HepG2 (cell line): ENCODE results near the gene LST1. TPM values are rescaled to one million over a fixed set of nuclear protein-coding genes. Genes with fewer than 3 reads are reported as not detected.

Experiments
- ATF1 ChIP-seq: IDR thresholded peaks from 2 replicates; pipeline ENCODE4 v1.6.1; 2016; ENCODE audit warnings: mild to moderate bottlenecking, control low read depth
- FOXJ3 ChIP-seq: sonication (generic); formaldehyde crosslinking; IDR thresholded peaks from 2 replicates; pipeline ENCODE4 v1.4.0; 2020; ENCODE audit warnings: missing genetic modification reagents, mild to moderate bottlenecking, borderline replicate concordance
- HDAC1 ChIP-seq: sonication (generic); formaldehyde crosslinking; IDR thresholded peaks from 2 replicates; pipeline ENCODE4 v1.5.1; 2020; ENCODE audit warnings: mild to moderate bottlenecking, missing genetic modification reagents
- IKZF5 ChIP-seq: IDR thresholded peaks from 2 replicates; pipeline ENCODE4 v1.6.1; 2018; ENCODE audit warnings: missing genetic modification reagents, mild to moderate bottlenecking, missing compliant biosample characterization
- KAT7 ChIP-seq: IDR thresholded peaks from 2 replicates; pipeline ENCODE4 v1.6.1; 2018; ENCODE audit warnings: borderline replicate concordance, missing compliant biosample characterization
- KLF13 ChIP-seq: sonication (generic); formaldehyde crosslinking; IDR thresholded peaks from 2 replicates; pipeline ENCODE4 v1.4.0; 2020; ENCODE audit warnings: mild to moderate bottlenecking, missing genetic modification reagents
- NFATC3 ChIP-seq: sonication (generic); formaldehyde crosslinking; IDR thresholded peaks from 2 replicates; pipeline ENCODE4 v1.5.1; 2020; ENCODE audit warnings: mild to moderate bottlenecking, missing genetic modification reagents
- NR2F6 ChIP-seq, 2 experiments: IDR thresholded peaks; 2 replicates each; pipeline ENCODE4 v1.6.1; 2016; ENCODE audit warnings: antibody characterized with exemption in 1 of 2, mild to moderate bottlenecking in 1 of 2
- POLR2A ChIP-seq, 2 experiments: IDR thresholded peaks; 2 replicates each; pipeline ENCODE4 v1.6.1; 2011; ENCODE audit warnings: low read depth in 2 of 2, low read length in 2 of 2, mild to moderate bottlenecking in 1 of 2, moderate library complexity in 1 of 2; ENCODE audit not compliant: insufficient read depth in 1 of 2
- POLR2AphosphoS5 ChIP-seq: IDR thresholded peaks from 2 replicates; pipeline ENCODE4 v1.6.1; 2012; ENCODE audit warnings: low read depth, low read length
- RARG ChIP-seq: sonication (generic); formaldehyde crosslinking; IDR thresholded peaks from 2 replicates; pipeline ENCODE4 v1.4.0; 2020; ENCODE audit warnings: low read depth, mild to moderate bottlenecking, missing genetic modification reagents
- SALL1 ChIP-seq: sonication (generic); formaldehyde crosslinking; IDR thresholded peaks from 2 replicates; pipeline ENCODE4 v1.8.0; 2022; ENCODE audit warnings: mild to moderate bottlenecking, missing genetic modification reagents
- SIX1 ChIP-seq: sonication (generic); formaldehyde crosslinking; IDR thresholded peaks from 2 replicates; pipeline ENCODE4 v1.4.0; 2020; ENCODE audit warnings: missing genetic modification reagents, borderline replicate concordance
- TBL1XR1 ChIP-seq: fragments of 150-350 bp; IDR thresholded peaks from 2 replicates; pipeline ENCODE4 v1.6.1; 2014; ENCODE audit warnings: borderline replicate concordance, low read length; ENCODE audit not compliant: partially characterized antibody
- TEF ChIP-seq: sonication (generic); formaldehyde crosslinking; IDR thresholded peaks from 2 replicates; pipeline ENCODE4 v1.5.0; 2020; ENCODE audit warnings: missing genetic modification reagents
- YEATS2 ChIP-seq: sonication (generic); formaldehyde crosslinking; IDR thresholded peaks from 2 replicates; pipeline ENCODE4 v1.4.0; 2020; ENCODE audit warnings: missing genetic modification reagents, borderline replicate concordance
- YEATS4 ChIP-seq: sonication (generic); formaldehyde crosslinking; IDR thresholded peaks from 2 replicates; pipeline ENCODE4 v1.4.0; 2020; ENCODE audit warnings: missing genetic modification reagents, borderline replicate concordance
- ZKSCAN5 ChIP-seq: sonication (generic); formaldehyde crosslinking; IDR thresholded peaks from 2 replicates; pipeline ENCODE4 v1.5.1; 2020; ENCODE audit warnings: mild to moderate bottlenecking, missing genetic modification reagents
- ZNF430 ChIP-seq: sonication (generic); formaldehyde crosslinking; IDR thresholded peaks from 2 replicates; pipeline ENCODE4 v1.9.0; 2021; ENCODE audit warnings: mild to moderate bottlenecking, missing genetic modification reagents
- ZNF484 ChIP-seq: sonication (generic); formaldehyde crosslinking; IDR thresholded peaks from 2 replicates; pipeline ENCODE4 v1.5.1; 2020; ENCODE audit warnings: mild to moderate bottlenecking, low read depth, missing genetic modification reagents, borderline replicate concordance
- ZNF580 ChIP-seq: IDR thresholded peaks from 2 replicates; pipeline ENCODE4 v1.6.1; 2016; ENCODE audit warnings: low read depth, borderline replicate concordance
- ZNF615 ChIP-seq: sonication (generic); formaldehyde crosslinking; IDR thresholded peaks from 2 replicates; pipeline ENCODE4 v1.5.0; 2020; ENCODE audit warnings: mild to moderate bottlenecking, missing genetic modification reagents, borderline replicate concordance
- ZNF639 ChIP-seq: conservative IDR thresholded peaks from 2 replicates; pipeline ENCODE4 v1.6.1; 2018; ENCODE audit warnings: missing genetic modification reagents
- ZNF660 ChIP-seq: sonication (generic); formaldehyde crosslinking; IDR thresholded peaks from 2 replicates; pipeline ENCODE4 v1.5.1; 2020; ENCODE audit warnings: mild to moderate bottlenecking, low read depth, missing genetic modification reagents, borderline replicate concordance
- ZNF777 ChIP-seq: sonication (generic); formaldehyde crosslinking; IDR thresholded peaks from 2 replicates; pipeline ENCODE4 v1.4.0; 2020; ENCODE audit warnings: missing genetic modification reagents
- ZNF800 ChIP-seq: sonication (generic); formaldehyde crosslinking; IDR thresholded peaks from 2 replicates; pipeline ENCODE4 v1.4.0; 2020; ENCODE audit warnings: missing genetic modification reagents
- polyA plus RNA-seq, 8 experiments: library from polyadenylated mRNA; depleted of rRNA in 3 of 8; stranded (reverse) in 7 of 8; unstranded in 1 of 8; fragments of >200 nt; fragmentation: Illumina TruSeq in 4 of 8; extraction: Trizol in 4 of 8; gene quantifications; 2 replicates each; pipeline versions ENCODE4 v1.2.1 to v1.2.3, GENCODE V29; 2011 to 2016; ENCODE audit warnings: low read depth in 4 of 8, missing spikeins in 1 of 8, mixed read lengths in 1 of 8; ENCODE audit not compliant: insufficient read depth in 1 of 8
- total RNA-seq, 5 experiments: library from RNA; depleted of rRNA; stranded (reverse); fragments of >200 nt; fragmentation: Illumina TruSeq; extraction: Trizol; gene quantifications; 2 replicates each; pipeline ENCODE4 v1.2.3, GENCODE V29; 2016; ENCODE audit warnings: low read depth in 1 of 5

Gene LST1
- total and polyA plus RNA-seq, 2 of the 13 experiments (the other 11 are each of a cell fraction or from before 2014, with no cell fraction given): not detected

- TF ChIP-seq ZNF800 (CRISPR knock-in tag) (no peak), ZNF484 (CRISPR knock-in tag) (no peak), ZNF615 (no peak), KAT7 (CRISPR knock-in tag) (no peak; the same call in 1 of the 2 replicates), POLR2A (IDR thresholded peaks at IDR 0.05; ENCODE audit: insufficient read depth in 1 of 2, low read depth in 2 of 2, low read length in 2 of 2) (0 out of 4 replicates have a peak, but pooled peaks of 1 of the 2 experiments have one; percentile 24), ZNF430 (CRISPR knock-in tag) (no peak), TEF (no peak), TBL1XR1 (peak; percentile 39), FOXJ3 (no peak), ZNF777 (CRISPR knock-in tag) (no peak), YEATS2 (CRISPR knock-in tag) (peak; percentile 38; the same call in 1 of the 2 replicates), SALL1 (peak; percentile 81), ZNF639 (CRISPR knock-in tag) (no peak), IKZF5 (CRISPR knock-in tag) (peak; percentile 34; the same call in 1 of the 2 replicates), NFATC3 (no peak), ATF1 (no peak), SIX1 (CRISPR knock-in tag) (no peak), HDAC1 (no peak), ZNF660 (CRISPR knock-in tag) (no peak), ZNF580 (CRISPR knock-in tag) (peak; percentile 43; the same call in 1 of the 2 replicates), YEATS4 (CRISPR knock-in tag) (no peak), ZKSCAN5 (CRISPR knock-in tag) (peak; percentile 46; the same call in 1 of the 2 replicates), KLF13 (CRISPR knock-in tag) (no peak), NR2F6 (IDR thresholded peaks at IDR 0.05) (peak; percentile 8), NR2F6 (CRISPR knock-in tag; IDR thresholded peaks at IDR 0.05) (peak; percentile 65; the same call in 1 of the 2 replicates), RARG (CRISPR knock-in tag) (no peak), POLR2AphosphoS5 (no peak)
These were observed 39.6 kb upstream of the LST1 start, which contains the start of gene ATP6V1G2 (continued) for GRCh38 chr6:31546339-31546957.
